ENCODE results near the gene SLC5A6. TPM values are rescaled to one million over a fixed set of nuclear protein-coding genes. Genes with fewer than 3 reads are reported as not detected.

SLC5A6 gene
- polyA plus RNA-seq, 1 of the 3 experiments (the other 2 are of a cell fraction): 75.7 TPM

GRCh38 chr2:27255187-27255586, 43.1 kb upstream of the SLC5A6 start (continued):
- TF ChIP-seq REST (IDR thresholded peaks at IDR 0.05; ENCODE audit: low read depth, low read length) (no peak), USF1 (IDR thresholded peaks at IDR 0.05; ENCODE audit: borderline replicate concordance, low read depth) (no peak), IRF3 (IDR thresholded peaks at IDR 0.05; ENCODE audit: low read depth, low read length) (no peak), MXI1 (IDR thresholded peaks at IDR 0.05; ENCODE audit: low read depth, low read length) (peak; percentile 60; the same call in 1 of the 2 replicates), FOXJ3 (CRISPR knock-in tag; IDR thresholded peaks at IDR 0.05) (no peak), GABPA (IDR thresholded peaks at IDR 0.05; ENCODE audit: low read depth) (no peak)

GRCh38 chr2:27251766-27252165, 39.7 kb upstream of the SLC5A6 start:
- POLR2A ChIA-PET: no interaction called here
- Histone ChIP-seq H3K36me3 (replicated peaks in 1 of 2; ENCODE audit: control insufficient read depth in 1 of 2, insufficient read depth in 2 of 2, low read length in 1 of 2) (no peaks in the 10 kb centered on the region), H3K9me3 (no peaks in the 10 kb centered on the region), H3K27ac (ENCODE audit: low read depth in 2 of 2, low read length in 1 of 2) (no peak overlapping the region), H3K4me3 (ENCODE audit: low read depth in 2 of 2, low read length in 1 of 2) (no peak overlapping the region), H3F3A (replicated peaks; ENCODE audit: insufficient read depth) (peaks cover 19% of the 10 kb centered on the region), H2AFZ (ENCODE audit: low read depth) (no peak overlapping the region), H3K4me1 (ENCODE audit: control insufficient read depth in 1 of 2, insufficient read depth in 2 of 2, low read depth in 1 of 2, low read length in 1 of 2) (peaks cover 14 to 24% of the 10 kb centered on the region in 2 experiments), H3K9me2 (no peaks in the 10 kb centered on the region), H3K9ac (no peak overlapping the region), H3K4me2 (no peak overlapping the region), H3K79me2 (ENCODE audit: insufficient read depth) (no peaks in the 10 kb centered on the region), H3K27me3 (ENCODE audit: insufficient read depth) (no peaks in the 10 kb centered on the region), H4K20me1 (ENCODE audit: insufficient read depth) (no peaks in the 10 kb centered on the region)
- no peak for TF ChIP-seq CHD2 (IDR thresholded peaks at IDR 0.05; ENCODE audit: low read length, partially characterized antibody)
- TF ChIP-seq MAX (IDR thresholded peaks at IDR 0.05; ENCODE audit: low read depth): no peak
- no peak for TF ChIP-seq RCOR1 (IDR thresholded peaks at IDR 0.05; ENCODE audit: low read length)
- no peak for TF ChIP-seq RAD21 (IDR thresholded peaks at IDR 0.05; ENCODE audit: low read length)
- no peak for TF ChIP-seq FOXJ3 (CRISPR knock-in tag; IDR thresholded peaks at IDR 0.05)
- no peak for TF ChIP-seq MXI1 (IDR thresholded peaks at IDR 0.05; ENCODE audit: low read depth, low read length)
- no peak for TF ChIP-seq USF2 (IDR thresholded peaks at IDR 0.05; ENCODE audit: borderline replicate concordance, low read depth, low read length)
- no peak for TF ChIP-seq YY1 (IDR thresholded peaks at IDR 0.05; ENCODE audit: low read depth)
- no peak for TF ChIP-seq FOXM1 (IDR thresholded peaks at IDR 0.05; ENCODE audit: low read depth)
- no peak for TF ChIP-seq RXRA (IDR thresholded peaks at IDR 0.05; ENCODE audit: borderline replicate concordance, low read depth)
- no peak for TF ChIP-seq REST (IDR thresholded peaks at IDR 0.05; ENCODE audit: low read depth, low read length)
- no peak for TF ChIP-seq NFIC (IDR thresholded peaks at IDR 0.05; ENCODE audit: borderline replicate concordance)
- no peak for TF ChIP-seq NRF1 (IDR thresholded peaks at IDR 0.05; ENCODE audit: low read depth, low read length)
- DNase-seq: no peak
- 87% methylated on average over 13 of the region's 13 CpGs for WGBS (ENCODE audit: low lambda C conversion rate)
- CTCF ChIA-PET: interaction anchor here (0.6 to 10.8 kb wide), 10 partner anchors 13 to 82 kb away, joined by 3 to 133 read pairs (median 8); partner anchors contain the start of genes SLC30A3 and TRIM54

Measured in SK-N-SH (cell line).